Fibroblast of gingiva (primary cell): ENCODE data around the gene FMO2.

Experiments used
- DNase-seq: peaks from one replicate; pipeline ENCODE4 v3.0.0-alpha.2; 2011; ENCODE audit warnings: low read depth

The FMO2 gene, protein sequence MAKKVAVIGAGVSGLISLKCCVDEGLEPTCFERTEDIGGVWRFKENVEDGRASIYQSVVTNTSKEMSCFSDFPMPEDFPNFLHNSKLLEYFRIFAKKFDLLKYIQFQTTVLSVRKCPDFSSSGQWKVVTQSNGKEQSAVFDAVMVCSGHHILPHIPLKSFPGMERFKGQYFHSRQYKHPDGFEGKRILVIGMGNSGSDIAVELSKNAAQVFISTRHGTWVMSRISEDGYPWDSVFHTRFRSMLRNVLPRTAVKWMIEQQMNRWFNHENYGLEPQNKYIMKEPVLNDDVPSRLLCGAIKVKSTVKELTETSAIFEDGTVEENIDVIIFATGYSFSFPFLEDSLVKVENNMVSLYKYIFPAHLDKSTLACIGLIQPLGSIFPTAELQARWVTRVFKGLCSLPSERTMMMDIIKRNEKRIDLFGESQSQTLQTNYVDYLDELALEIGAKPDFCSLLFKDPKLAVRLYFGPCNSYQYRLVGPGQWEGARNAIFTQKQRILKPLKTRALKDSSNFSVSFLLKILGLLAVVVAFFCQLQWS

DNA sequence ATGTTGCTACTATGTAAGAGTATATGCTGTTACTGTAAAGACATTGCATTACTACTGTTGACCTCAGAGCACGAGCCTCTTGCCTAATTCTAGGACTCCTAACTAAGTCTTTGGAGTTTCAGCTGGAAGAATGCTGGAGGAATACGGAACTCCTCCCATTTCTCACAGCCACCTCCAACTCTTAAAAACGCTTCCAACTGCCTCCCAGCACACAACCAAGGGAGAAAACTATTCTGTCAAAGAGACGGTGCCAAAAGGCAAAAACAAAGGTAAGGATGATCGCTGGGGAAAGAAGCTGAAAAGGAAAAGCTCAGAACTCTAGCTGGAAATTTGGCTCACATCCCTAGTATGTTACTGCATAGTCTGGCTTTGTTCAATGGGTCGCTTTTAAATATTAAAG is at the start of gene FMO2:
Gene FMO2 (plus strand): TSS at position 210 of the 400 bp plus-strand sequence. CDS start 414 bp downstream, outside the sequence.
- DNase-seq, result peak; percentile 3

GRCh38 chr1:171137580-171137979 is 47.5 kb upstream of the FMO2 start:
- DNase-seq, result no peak

- no peak for DNase-seq
Observed at GRCh38 chr1:171138980-171139379, 46.1 kb upstream of the FMO2 start.

GRCh38 chr1:171139890-171140289 is 45.2 kb upstream of the FMO2 start:
- DNase-seq, result no peak

GRCh38 chr1:171140401-171140800 is 44.7 kb upstream of the FMO2 start:
- DNase-seq, result peak; percentile 38

DNA sequence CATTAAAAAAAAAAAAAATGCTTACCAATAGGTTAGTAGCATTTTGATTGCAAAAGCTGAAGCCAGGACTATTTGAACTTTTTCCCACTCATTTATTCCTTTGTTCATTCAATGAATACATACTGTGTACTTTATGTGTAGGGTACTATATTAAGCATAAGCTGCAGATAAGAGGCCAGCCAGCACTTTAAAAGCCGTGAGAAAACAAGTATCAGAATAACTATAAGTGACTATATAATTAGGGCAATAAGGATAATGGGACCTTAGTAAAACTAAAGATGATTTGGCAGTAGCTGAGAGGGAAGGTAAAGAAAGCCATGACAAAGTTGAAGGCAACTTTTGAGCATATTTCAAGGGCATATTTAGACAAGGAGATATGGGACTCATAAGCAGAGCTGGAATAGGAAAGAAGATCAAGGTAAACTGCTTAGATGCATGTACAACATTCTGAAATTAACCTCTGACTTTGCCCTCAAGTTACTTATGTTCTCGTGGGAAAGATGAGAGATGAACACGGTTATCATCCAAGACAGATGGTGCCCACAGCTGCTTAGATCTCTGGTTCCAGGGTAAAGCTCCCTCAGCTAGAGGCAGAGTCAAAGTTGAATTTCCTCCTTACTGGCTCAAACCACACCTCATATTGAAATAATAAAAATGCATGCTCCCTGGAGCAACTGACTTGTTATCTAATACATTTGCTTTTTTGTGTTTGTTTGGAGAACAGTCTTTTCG is 44.0 kb upstream of the FMO2 start:
- DNase-seq, result no peak

- peak; percentile 100 for DNase-seq
Observed at GRCh38 chr1:171141688-171142415, 43.2 kb upstream of the FMO2 start.

GRCh38 chr1:171142416-171143385 is 42.4 kb upstream of the FMO2 start:
- peak; percentile 98 for DNase-seq

DNA sequence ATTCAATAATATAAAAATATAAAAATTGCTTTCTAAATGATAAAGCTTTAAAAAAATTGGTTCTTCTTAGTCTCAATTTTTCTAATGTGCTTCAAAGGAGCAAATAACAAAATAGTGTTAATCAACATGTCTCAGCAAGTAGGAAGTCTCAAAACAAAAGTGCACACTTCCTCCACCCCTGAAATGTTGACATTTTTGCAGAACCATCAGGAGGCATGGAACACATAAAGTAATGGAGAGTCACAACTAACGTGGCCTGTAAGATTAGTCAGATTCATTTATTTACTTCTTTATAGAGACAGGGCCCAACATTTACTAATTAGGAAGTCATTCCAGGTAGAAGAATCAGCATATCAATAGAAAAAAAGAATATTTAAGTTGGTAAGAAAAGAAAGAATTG is 34.9 kb upstream of the FMO2 start:
- no peak for DNase-seq

DNA sequence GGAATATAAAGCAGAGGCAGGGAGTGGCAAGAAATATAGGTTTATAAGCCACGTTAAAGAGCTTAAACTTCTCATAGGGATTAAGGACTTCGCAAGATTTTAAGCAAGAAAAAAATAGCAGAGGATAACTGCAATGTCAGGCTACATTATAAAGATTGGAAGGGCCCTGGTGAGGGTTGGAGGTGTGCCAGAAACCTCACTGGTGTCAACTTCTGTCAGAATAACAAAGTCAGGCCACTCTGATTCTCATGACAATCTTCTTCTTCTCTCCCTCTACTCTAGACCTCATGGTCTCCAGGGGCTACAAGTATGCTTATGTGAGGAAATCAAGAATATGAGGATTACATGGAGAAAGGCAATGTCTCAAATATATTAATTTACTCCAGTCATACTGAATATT is 32.6 kb upstream of the FMO2 start:
- DNase-seq, result no peak

- no peak for DNase-seq
Observed at GRCh38 chr1:171155484-171155883, 29.6 kb upstream of the FMO2 start.

- no peak for DNase-seq
Observed at GRCh38 chr1:171158096-171158495, 27.0 kb upstream of the FMO2 start.

DNA sequence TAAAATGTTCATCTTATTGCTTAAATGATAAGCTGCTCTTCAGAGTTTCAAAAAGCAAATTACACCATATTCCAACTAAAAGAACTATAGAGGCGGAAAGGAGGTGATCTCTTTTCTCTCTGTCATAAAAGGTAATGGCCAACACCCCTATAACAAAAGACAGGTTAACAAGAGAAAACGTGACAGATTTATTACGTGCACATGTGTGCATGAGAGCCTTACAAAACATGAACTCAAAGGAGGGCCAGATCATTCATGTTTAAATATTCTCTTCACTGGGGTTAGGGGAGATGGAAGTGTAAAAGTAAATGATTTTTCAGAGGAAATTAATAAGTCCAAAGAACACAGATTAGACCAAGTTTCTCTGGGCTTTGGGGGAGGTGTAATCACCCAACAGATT is 26.5 kb upstream of the FMO2 start:
- no peak for DNase-seq

DNA sequence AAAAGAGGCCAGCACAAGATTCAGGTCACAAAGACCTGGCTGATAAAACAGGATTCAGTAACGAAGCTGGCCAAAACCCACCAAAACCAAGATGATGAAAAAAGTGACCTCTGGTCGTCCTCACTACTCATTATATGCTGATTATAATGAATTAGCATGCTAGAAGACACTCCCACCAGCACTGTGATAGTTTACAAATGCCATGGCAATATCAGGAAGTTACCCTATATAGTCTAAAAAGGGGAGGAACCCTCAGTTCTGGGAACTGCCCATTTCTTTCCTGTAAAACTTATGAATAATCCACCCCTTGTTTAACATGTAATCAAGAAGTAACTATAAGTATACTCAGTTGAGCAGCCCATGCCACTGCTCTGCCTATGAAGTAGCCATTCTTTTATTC is 26.0 kb upstream of the FMO2 start:
- DNase-seq, result no peak

DNA sequence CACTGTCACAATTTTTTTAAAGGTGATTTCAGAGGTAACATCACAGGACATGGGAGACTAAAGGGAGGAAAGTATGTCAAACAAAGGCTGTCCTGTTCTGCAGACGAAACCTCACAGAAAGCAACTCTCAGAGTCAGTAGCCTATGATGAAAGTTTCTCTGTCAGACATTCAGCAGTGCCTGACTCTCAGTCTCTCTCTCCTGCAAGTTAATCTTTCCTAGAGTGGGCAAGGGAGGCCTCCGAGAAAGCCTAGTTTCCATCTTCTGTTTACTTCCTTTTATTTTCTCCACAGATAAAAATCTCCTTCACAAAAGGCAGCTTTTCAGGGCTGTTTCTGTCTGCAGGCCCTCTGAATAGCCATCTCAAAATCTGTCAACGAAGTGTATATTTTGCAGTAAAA is 24.9 kb upstream of the FMO2 start:
- DNase-seq, result no peak

DNA sequence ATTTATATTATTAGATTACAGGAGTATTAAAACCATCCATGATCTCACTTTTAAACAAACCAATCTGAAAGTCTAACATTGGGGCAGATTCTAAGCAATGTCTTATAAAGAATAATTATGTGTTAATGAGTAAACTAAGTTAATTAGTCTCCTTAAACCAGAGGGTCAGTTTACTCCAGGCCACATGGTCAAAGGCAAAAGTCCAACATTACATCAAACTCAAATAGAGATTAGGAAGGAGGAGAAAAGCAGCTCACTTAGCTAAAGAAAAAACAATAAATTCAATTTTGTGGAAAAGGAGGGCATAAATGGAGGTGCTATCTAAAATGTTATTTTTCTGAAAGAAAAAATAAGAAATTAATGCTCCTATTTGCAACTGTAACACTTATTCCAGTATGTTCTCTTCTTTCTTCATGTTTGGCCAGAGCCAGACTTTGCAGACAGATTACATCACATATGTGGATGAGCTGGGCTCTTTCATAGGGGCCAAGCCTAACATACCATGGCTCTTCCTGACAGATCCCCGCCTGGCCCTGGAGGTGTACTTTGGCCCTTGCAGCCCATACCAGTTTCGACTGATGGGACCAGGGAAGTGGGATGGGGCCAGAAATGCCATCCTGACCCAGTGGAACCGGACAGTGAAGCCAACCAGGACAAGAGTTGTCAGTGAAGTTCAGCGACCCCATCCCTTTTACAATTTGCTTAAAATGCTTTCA is 24.3 kb upstream of the FMO2 start:
- DNase-seq, result no peak

DNA sequence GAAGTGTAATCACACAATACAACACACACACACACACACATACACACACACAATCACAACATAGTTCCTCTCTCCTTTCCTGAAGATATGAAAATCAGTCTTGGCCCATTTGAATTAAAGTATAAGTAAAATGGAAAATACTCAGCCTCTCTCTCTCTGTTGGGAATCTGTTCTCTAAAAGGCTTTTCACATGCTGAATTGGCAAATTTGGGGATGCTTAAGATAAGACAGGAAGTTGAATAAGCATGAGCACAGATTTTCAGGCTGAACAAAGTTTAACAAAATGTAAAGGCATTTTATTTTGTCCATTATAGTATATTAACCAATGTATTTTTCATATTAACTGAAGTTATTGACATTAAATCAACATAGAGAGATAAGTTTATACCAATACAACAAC is 23.7 kb upstream of the FMO2 start:
- no peak for DNase-seq

GRCh38 chr1:171166361-171166760 is 18.7 kb upstream of the FMO2 start:
- DNase-seq, result no peak

- no peak for DNase-seq
Observed at GRCh38 chr1:171167785-171168184, 17.3 kb upstream of the FMO2 start.

DNA sequence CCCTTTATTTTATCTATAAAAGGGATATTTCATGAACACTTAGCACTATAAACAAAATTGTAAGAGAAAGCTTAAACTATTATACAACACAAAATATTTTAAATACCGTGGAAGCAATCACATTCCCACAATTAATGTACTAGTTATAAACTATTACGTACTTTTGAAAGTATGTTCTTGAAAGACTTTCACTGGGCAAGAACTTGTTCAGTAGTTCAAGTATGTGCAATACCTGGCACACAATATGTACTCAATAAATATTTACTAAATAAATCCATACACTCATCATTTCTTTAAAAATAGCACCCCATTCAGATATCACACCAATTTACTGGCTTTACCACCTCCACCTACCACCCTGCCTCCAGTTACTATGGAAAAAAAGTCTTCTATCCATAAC is 12.6 kb upstream of the FMO2 start:
- peak; percentile 45 for DNase-seq

DNA sequence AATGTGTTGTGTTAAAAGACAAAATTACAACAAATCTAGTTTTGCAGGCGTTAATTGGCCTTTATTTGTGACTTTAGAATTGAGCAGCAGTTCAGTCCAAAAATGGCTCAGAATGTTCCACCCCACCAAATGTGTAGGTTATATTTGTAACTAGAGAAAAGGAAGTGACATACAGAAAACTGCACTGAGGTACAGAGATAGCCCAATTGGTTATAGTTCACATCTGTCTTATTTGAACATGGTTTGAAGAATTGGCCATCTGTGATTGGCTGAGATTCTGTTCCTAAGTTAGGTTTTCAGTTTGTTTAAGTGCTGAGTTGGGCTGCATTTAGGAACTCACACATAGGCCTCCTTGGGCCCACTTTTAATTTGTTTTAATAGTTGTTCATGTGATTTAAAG is 12.0 kb upstream of the FMO2 start:
- DNase-seq, result no peak
